Body of pancreas (tissue), 4 donors: ENCODE results near the gene HCFC1.

Source experiments
- POLR2A ChIP-seq, 3 donors: fragments of 450-650 bp; IDR thresholded peaks; one replicate each; pipeline ENCODE4 v1.6.1; 2016; ENCODE audit warnings: antibody characterized with exemption in 3 of 3, mild to moderate bottlenecking in 2 of 3
- TF ChIP-seq, protein P1 (sequence below), 7 experiments: fragments of 450-650 bp in 4 of 7; fragments of 200-600 bp in 3 of 7; sonication (generic) in 3 of 7; IDR thresholded peaks; one replicate each; pipeline ENCODE4 v1.5.1; 2016 to 2019; ENCODE audit warnings: antibody characterized with exemption in 7 of 7

GRCh38 chrX:153934148-153934761, 37.4 kb downstream of the HCFC1 start:
- TF ChIP-seq, protein P1, sequence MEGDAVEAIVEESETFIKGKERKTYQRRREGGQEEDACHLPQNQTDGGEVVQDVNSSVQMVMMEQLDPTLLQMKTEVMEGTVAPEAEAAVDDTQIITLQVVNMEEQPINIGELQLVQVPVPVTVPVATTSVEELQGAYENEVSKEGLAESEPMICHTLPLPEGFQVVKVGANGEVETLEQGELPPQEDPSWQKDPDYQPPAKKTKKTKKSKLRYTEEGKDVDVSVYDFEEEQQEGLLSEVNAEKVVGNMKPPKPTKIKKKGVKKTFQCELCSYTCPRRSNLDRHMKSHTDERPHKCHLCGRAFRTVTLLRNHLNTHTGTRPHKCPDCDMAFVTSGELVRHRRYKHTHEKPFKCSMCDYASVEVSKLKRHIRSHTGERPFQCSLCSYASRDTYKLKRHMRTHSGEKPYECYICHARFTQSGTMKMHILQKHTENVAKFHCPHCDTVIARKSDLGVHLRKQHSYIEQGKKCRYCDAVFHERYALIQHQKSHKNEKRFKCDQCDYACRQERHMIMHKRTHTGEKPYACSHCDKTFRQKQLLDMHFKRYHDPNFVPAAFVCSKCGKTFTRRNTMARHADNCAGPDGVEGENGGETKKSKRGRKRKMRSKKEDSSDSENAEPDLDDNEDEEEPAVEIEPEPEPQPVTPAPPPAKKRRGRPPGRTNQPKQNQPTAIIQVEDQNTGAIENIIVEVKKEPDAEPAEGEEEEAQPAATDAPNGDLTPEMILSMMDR (IDR thresholded peaks at IDR 0.05): no peak
- no peak for TF ChIP-seq POLR2A (IDR thresholded peaks at IDR 0.05)
